ENCODE data around the gene SLC38A10.

SLC38A10 gene

GRCh38 chr17:81331527-81332043 is 36.5 kb upstream of the SLC38A10 start:
- no peak for DNase-seq (ENCODE audit: low spot score)

- no peak for DNase-seq (ENCODE audit: low spot score)
Observed at GRCh38 chr17:81330884-81331245, 35.8 kb upstream of the SLC38A10 start.

- no peak for DNase-seq (ENCODE audit: low spot score)
Observed at GRCh38 chr17:81329927-81330883, 35.1 kb upstream of the SLC38A10 start.

- no peak for DNase-seq (ENCODE audit: low spot score)
Observed at GRCh38 chr17:81328978-81329926, 34.1 kb upstream of the SLC38A10 start.

- no peak for DNase-seq (ENCODE audit: low spot score)
Observed at GRCh38 chr17:81328489-81328888, 33.4 kb upstream of the SLC38A10 start.

GRCh38 chr17:81325714-81326358 is 30.7 kb upstream of the SLC38A10 start:
- no peak for DNase-seq (ENCODE audit: low spot score)

- DNase-seq (ENCODE audit: low spot score), result no peak
Observed at GRCh38 chr17:81324851-81325713, 30.0 kb upstream of the SLC38A10 start.

GRCh38 chr17:81324177-81324850 is 29.2 kb upstream of the SLC38A10 start:
- DNase-seq (ENCODE audit: low spot score), result no peak

GRCh38 chr17:81323411-81323868 is 28.3 kb upstream of the SLC38A10 start:
- no peak for DNase-seq (ENCODE audit: low spot score)

- DNase-seq (ENCODE audit: low spot score), result no peak
Observed at GRCh38 chr17:81323083-81323369, 27.9 kb upstream of the SLC38A10 start.

GRCh38 chr17:81322271-81323082 is 27.4 kb upstream of the SLC38A10 start:
- DNase-seq (ENCODE audit: low spot score), result peak; percentile 72

- no peak for DNase-seq (ENCODE audit: low spot score)
Observed at GRCh38 chr17:81317961-81318605, 23.0 kb upstream of the SLC38A10 start.

- DNase-seq (ENCODE audit: low spot score), result no peak
Observed at GRCh38 chr17:81317530-81317821, 22.4 kb upstream of the SLC38A10 start.

GRCh38 chr17:81315885-81316391 is 20.8 kb upstream of the SLC38A10 start:
- no peak for DNase-seq (ENCODE audit: low spot score)

GRCh38 chr17:81315129-81315884 is 20.2 kb upstream of the SLC38A10 start:
- no peak for DNase-seq (ENCODE audit: low spot score)

- DNase-seq (ENCODE audit: low spot score), result no peak
Observed at GRCh38 chr17:81314398-81315081, 19.4 kb upstream of the SLC38A10 start.

GRCh38 chr17:81313776-81314397 is 18.8 kb upstream of the SLC38A10 start:
- no peak for DNase-seq (ENCODE audit: low spot score)
